GM21423 (cell line): ENCODE data around the gene CCP110.

Source experiments
- ATAC-seq: cut with Tn5 transposase; IDR thresholded peaks from one replicate; pipeline ENCODE4 v1.9.1; 2021; ENCODE audit warnings: mild to moderate bottlenecking, moderate library complexity; ENCODE audit not compliant: unreplicated experiment

CCP110 gene

GRCh38 chr16:19523559-19524355 is at the start of gene CCP110:
TSS of gene CCP110 (plus strand) at chr16:19523942. CDS start at chr16:19527882, 3,940 bp downstream.
- peak; percentile 79 for ATAC-seq

GRCh38 chr16:19474617-19475016 is 49.1 kb upstream of the CCP110 start:
- no peak for ATAC-seq

- ATAC-seq, result no peak
Measured at GRCh38 chr16:19478505-19478904, 45.2 kb upstream of the CCP110 start.

- no peak for ATAC-seq
Measured at GRCh38 chr16:19479302-19479721, 44.4 kb upstream of the CCP110 start.

GRCh38 chr16:19481296-19481695 is 42.4 kb upstream of the CCP110 start:
- no peak for ATAC-seq

- ATAC-seq, result no peak
Measured at GRCh38 chr16:19481769-19482168, 42.0 kb upstream of the CCP110 start.

DNA sequence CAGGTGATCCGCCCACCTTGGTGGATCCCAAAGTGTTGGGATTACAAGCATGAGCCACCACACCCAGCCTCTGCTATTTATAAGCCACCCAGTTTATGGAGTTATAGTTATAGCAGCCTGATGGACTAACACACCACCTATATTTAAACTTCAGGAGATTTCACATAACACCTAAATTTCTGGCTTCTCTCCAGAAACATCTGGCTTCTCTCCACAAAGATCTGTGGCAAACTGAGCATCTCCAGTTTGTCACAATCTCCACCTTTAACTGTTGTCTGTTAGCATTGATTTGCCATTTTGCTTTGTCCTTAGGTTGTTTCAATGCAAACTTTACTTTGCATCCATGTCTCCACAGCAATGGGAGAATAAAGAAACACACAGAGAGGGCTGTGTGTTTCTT is 41.5 kb upstream of the CCP110 start:
- no peak for ATAC-seq

DNA sequence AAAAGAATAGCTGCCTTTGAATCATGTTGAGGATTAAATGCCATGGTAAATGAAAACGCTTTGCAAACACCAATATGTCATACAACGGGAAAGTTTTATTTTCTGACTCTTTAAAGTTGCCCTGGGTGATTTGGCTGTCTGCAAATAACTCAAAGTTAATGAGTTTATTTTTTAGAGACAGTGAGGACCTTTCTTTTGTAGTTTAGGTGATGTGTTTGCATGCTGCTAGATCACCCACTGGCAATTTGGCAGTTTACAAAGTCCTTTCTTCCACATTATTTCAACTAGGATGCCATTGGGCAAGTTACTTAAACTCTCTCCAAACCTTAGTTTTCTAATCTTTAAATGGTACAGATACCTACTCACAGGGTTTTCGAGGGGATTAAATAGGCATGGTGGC is 39.6 kb upstream of the CCP110 start:
- no peak for ATAC-seq

- no peak for ATAC-seq
Measured at GRCh38 chr16:19485611-19486010, 38.1 kb upstream of the CCP110 start.

DNA sequence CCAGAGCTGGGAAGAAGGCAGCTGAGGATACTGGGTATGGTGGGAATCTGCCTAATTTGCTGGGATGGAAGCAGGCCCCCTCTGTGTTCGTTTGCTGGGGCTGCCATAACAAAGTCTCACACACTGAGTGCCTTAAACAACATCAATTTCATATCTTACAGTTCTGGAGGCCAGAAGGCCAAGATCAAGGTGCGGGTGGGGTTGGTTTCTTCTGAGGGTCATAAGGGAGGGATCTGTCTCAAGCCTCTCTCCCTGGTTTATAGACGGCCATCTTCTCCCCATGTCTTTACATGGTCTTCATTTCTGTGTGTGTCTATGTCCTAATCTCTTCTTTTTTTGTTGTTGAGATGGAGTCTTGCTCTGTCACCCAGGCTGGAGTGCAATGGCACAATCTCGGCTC is 37.7 kb upstream of the CCP110 start:
- no peak for ATAC-seq

GRCh38 chr16:19486750-19487325 is 36.9 kb upstream of the CCP110 start:
- ATAC-seq, result no peak

- ATAC-seq, result no peak
Measured at GRCh38 chr16:19488213-19488640, 35.5 kb upstream of the CCP110 start.

DNA sequence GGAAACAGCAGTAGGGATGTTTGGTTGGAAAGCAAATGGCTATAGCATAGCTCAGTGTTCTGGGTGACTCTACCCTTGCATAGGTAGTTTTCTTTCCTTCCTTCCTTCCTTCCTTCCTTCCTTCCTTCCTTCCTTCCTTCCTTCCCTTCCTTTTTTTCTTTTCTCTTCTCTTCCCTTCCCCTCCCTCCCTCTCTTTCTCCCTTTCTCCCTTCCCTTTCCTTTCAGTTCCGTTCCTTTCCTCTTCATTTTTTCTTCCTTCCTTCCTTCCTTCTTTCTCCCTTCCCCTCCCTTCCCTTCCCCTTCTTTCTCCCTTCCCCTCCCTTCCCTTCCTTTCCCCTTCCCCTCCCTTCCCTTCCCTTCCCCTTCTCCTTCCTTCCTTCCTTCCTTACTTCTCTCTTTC is 33.1 kb upstream of the CCP110 start:
- no peak for ATAC-seq

DNA sequence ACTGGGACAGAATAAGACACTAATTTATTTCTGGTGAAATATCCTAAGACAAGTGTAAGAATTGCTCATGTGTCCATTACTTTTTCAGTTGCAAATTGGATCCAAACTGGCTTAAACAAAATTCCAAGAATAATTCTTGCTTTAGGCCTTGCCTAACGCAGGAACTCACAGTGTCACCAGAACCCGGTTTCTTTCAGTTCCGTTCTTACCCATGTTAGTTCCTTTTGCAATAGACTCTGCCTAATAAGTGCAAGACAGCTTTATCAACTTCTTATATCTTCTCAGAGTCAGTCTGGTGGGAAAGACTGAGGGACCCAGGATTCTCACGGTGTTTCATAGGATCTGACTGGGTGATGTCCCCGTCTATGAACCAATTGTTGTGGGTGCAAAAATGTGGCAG is 26.6 kb upstream of the CCP110 start:
- no peak for ATAC-seq

DNA sequence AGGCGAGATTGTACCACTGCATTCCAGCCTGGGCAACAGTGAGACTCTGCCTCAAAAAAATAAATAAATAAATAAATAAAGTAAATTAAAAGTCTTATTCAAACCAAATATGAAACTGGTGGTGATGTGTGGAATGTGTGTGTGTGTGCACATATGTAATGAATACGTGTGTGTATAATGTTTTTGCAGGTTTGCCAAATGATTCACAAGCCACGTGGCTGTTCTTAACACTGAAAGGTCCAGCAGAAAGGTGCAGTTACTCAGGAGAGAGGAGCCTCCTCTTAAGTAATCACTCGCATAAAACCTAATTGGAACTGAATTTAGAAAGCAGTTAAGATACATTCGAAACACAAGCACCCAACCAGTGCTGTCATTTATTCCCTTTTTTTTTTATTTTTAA is 24.7 kb upstream of the CCP110 start:
- no peak for ATAC-seq

DNA sequence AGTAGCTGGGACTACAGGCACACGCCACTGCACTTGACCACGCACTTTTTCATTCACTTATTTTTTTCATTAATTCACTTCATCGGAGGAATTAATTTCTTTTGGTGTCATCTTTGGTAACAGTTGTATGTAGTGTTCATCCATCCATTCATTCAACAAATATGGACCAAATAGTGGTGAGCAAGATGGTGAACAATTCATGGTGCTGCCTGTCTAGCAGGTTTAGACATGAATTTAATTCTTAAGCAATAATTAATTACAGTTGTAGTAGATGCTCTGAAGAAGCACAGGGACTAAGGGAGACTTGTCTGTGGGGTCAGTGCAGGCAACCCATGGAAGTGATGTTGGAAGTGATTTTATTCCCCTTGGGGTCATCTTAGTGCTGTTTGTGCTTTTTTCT is 24.3 kb upstream of the CCP110 start:
- ATAC-seq, result no peak

GRCh38 chr16:19502395-19503131 is 21.2 kb upstream of the CCP110 start:
- ATAC-seq, result no peak

- no peak for ATAC-seq
Measured at GRCh38 chr16:19503461-19504075, 20.2 kb upstream of the CCP110 start.

DNA sequence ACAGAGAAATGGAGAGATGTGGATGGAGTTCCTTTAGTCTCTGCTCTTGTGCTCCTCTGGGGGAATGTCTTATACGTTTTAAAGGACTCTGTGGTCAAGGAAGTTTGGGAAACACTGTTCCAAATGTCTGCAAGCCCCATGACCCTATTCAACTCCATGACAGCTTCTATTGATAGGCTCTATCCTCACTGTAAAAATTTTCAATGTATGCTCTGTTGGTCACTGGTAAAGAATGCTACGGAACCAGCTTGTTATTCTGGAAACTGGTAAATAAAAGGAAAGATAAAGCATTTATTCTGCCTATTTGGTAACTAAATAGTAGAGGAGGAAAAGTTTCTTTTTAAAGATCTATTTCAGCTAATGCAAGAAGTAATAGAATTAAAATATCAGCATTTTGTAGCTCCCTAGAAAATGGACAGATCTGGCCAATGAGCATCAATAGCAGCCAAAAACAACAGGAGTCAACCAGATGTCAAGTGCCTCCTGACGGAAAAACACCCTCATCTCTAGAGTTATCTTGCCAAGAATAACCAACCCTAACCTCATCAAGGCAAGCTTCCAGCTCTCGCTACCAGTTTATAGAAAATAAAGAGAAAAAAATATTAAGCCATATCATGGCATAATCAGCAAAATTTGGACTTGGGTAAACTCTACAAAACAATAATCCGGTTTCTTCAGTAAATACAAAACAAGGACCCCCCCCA is 18.0 kb upstream of the CCP110 start:
- ATAC-seq, result no peak

DNA sequence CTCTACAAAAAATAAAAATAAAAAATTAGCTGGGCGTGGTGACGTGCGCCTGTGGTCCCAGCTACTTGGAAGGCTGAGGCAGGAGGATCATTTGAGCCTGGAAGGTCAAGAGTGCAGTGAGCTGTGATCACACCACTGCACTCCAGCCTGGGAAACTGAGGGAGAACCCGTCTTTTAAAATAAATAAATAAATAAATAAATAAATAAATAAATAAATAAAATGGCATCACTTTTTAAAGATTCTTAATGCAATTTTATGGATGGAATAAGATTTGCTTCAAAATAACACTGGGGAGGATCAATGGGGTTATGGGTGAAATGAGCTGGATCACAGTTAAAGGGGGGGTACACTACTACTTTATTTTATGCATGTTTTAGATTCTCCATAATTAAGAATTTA is 16.8 kb upstream of the CCP110 start:
- no peak for ATAC-seq

GRCh38 chr16:19507867-19508266 is 15.9 kb upstream of the CCP110 start:
- ATAC-seq, result no peak
